NCI-H1417 (cell line): ENCODE data around the gene ZBTB4.
A peak's percentile ranks its signal among the peaks of the same experiment; 100 is the strongest.

Source experiments
- DNase-seq, 3 experiments: peaks; one replicate each; lab custom pipeline; 2025; lab: John Stamatoyannopoulos, UW

ZBTB4 gene

GRCh38 chr17:7440834-7441195 is 38.6 kb downstream of the ZBTB4 start:
- DNase-seq: peak in 2 of 3 experiments; percentile 61 to 76

- peak in 2 of 3 experiments; percentile 63 to 79 for DNase-seq
Observed at GRCh38 chr17:7440113-7440833, 39.2 kb downstream of the ZBTB4 start.

- DNase-seq: peak in 2 of 3 experiments; percentile 11 to 31
Observed at GRCh38 chr17:7439462-7440112, 39.8 kb downstream of the ZBTB4 start, which contains the start of gene FGF11. TSS of gene FGF11 (plus strand) at chr17:7439512. CDS start at chr17:7439621, 109 bp downstream.

- no peak for DNase-seq
Observed at GRCh38 chr17:7438656-7439460, 40.6 kb downstream of the ZBTB4 start.

GRCh38 chr17:7437950-7438614 is 41.3 kb downstream of the ZBTB4 start:
- DNase-seq: no peak

- no peak for DNase-seq
Observed at GRCh38 chr17:7437369-7437863, 42.0 kb downstream of the ZBTB4 start.

- peak; percentile 52 to 79 (median 77) for DNase-seq
Observed at GRCh38 chr17:7436556-7437368, 42.7 kb downstream of the ZBTB4 start.

GRCh38 chr17:7435676-7436555 is 43.5 kb downstream of the ZBTB4 start:
- peak in 1 of 3 experiments; percentile 56 for DNase-seq

- DNase-seq: no peak
Observed at GRCh38 chr17:7432296-7432695, 47.1 kb downstream of the ZBTB4 start.

GRCh38 chr17:7431231-7431630 is 48.2 kb downstream of the ZBTB4 start:
- no peak for DNase-seq

- no peak for DNase-seq
Observed at GRCh38 chr17:7429722-7430121, 49.7 kb downstream of the ZBTB4 start.

- no peak for DNase-seq
Observed at GRCh38 chr17:7428557-7428956, 50.9 kb downstream of the ZBTB4 start, which contains the start of gene SPEM3. TSS of gene SPEM3 (plus strand) at chr17:7428857. CDS start at chr17:7428903, 46 bp downstream.

- no peak for DNase-seq
Observed at GRCh38 chr17:7427549-7427948, 51.9 kb downstream of the ZBTB4 start.

- DNase-seq: no peak
Observed at GRCh38 chr17:7426896-7427489, 52.4 kb downstream of the ZBTB4 start.

GRCh38 chr17:7426203-7426863 is 53.1 kb downstream of the ZBTB4 start:
- no peak for DNase-seq

- no peak for DNase-seq
Observed at GRCh38 chr17:7425756-7426155, 53.7 kb downstream of the ZBTB4 start.

GRCh38 chr17:7425316-7425715 is 54.1 kb downstream of the ZBTB4 start, which contains the start of gene SPEM2:
TSS of gene SPEM2 (plus strand) at chr17:7425616. CDS start at chr17:7425689, 73 bp downstream.
- no peak for DNase-seq

GRCh38 chr17:7423679-7424078 is 55.8 kb downstream of the ZBTB4 start:
- DNase-seq: peak in 1 of 3 experiments; percentile 12

GRCh38 chr17:7421186-7421585 is 58.2 kb downstream of the ZBTB4 start:
- DNase-seq: no peak
